ENCODE data around the gene ZNF418.
"Not testable (repeated sequence)": the region's sequence is repeated elsewhere in the genome, so short reads cannot be mapped to it uniquely, and the experiment has no call there.

ZNF418 gene

GRCh38 chr19:57934820-57935665 lies at the start of gene ZNF418:
Gene ZNF418, minus strand, starts transcription at chr19:57935402. Its CDS starts 1,580 bp downstream, at chr19:57933822.
- peak; percentile 44 for DNase-seq

- no peak for DNase-seq
These were observed 43.5 kb upstream of the ZNF418 start for GRCh38 chr19:57978586-57979289.

- DNase-seq, result no peak
These were observed 39.2 kb upstream of the ZNF418 start, which contains the start of gene C19orf18 for GRCh38 chr19:57974434-57974833. Gene C19orf18, minus strand, starts transcription at chr19:57974534. Its CDS starts 102 bp downstream, at chr19:57974432.

- no peak for DNase-seq
These were observed 29.6 kb upstream of the ZNF418 start for GRCh38 chr19:57964761-57965160.

GRCh38 chr19:57961785-57962184 lies 26.6 kb upstream of the ZNF418 start:
- DNase-seq, result no peak

GRCh38 chr19:57954996-57955395 lies 19.8 kb upstream of the ZNF418 start:
- no peak for DNase-seq

GRCh38 chr19:57949702-57950101 lies 14.5 kb upstream of the ZNF418 start:
- no peak for DNase-seq

GRCh38 chr19:57949296-57949695 lies 14.1 kb upstream of the ZNF418 start:
- no peak for DNase-seq

GRCh38 chr19:57947419-57948134 lies 12.4 kb upstream of the ZNF418 start, which contains the start of gene ZNF256:
Gene ZNF256, minus strand, starts transcription at chr19:57947706. Its CDS starts 232 bp downstream, at chr19:57947474.
- peak; percentile 97 for DNase-seq

GRCh38 chr19:57947088-57947418 lies 11.9 kb upstream of the ZNF418 start:
- DNase-seq, result no peak

GRCh38 chr19:57946316-57946715 lies 11.1 kb upstream of the ZNF418 start:
- no peak for DNase-seq

GRCh38 chr19:57941593-57941992 lies 6.4 kb upstream of the ZNF418 start:
- no peak for DNase-seq

GRCh38 chr19:57935731-57936130 lies 529 bp upstream of the ZNF418 start:
- no peak for DNase-seq

- no peak for DNase-seq
These were observed 7.6 kb downstream of the ZNF418 start for GRCh38 chr19:57927587-57927986.

GRCh38 chr19:57916168-57916995 lies 18.8 kb downstream of the ZNF418 start, which contains the start of gene ZNF417:
Gene ZNF417, minus strand, starts transcription at chr19:57916592. Its CDS starts 181 bp downstream, at chr19:57916411.
- DNase-seq, result peak; percentile 97

- no peak for DNase-seq
These were observed 20.7 kb downstream of the ZNF418 start for GRCh38 chr19:57914531-57914930.

- no peak for DNase-seq
These were observed 27.8 kb downstream of the ZNF418 start for GRCh38 chr19:57907394-57907793.

GRCh38 chr19:57905258-57905657 lies 29.9 kb downstream of the ZNF418 start:
- no peak for DNase-seq

GRCh38 chr19:57903618-57904184 lies 31.5 kb downstream of the ZNF418 start:
- DNase-seq, result no peak

GRCh38 chr19:57900311-57900710 lies 34.9 kb downstream of the ZNF418 start:
- DNase-seq, result no peak

- DNase-seq, result not testable (repeated sequence)
These were observed 44.5 kb downstream of the ZNF418 start for GRCh38 chr19:57890706-57891105.
